IMR-90 (cell line): ENCODE data around the gene HOXA2. TPM values are rescaled to one million over a fixed set of nuclear protein-coding genes. Genes with fewer than 3 reads are reported as not detected.
A peak's percentile ranks its signal among the peaks of the same experiment; 100 is the strongest.

Experiments used
- ATAC-seq: fragments of 200-7000 bp; cut with Tn5 transposase; 2 replicates; pipeline ENCODE4 v1.9.1; 2020; ENCODE audit warnings: low read depth, mild to moderate bottlenecking, moderate library complexity
- BruUV-seq: library from RNA; stranded (reverse); fragments of 400-500 nt; replicated peaks from 2 replicates; lab custom pipeline; 2021; lab: Mats Ljungman, UMichigan
- CTCF ChIA-PET: fragments of 300-600 bp; formaldehyde crosslinking; extraction: SDS; loops from one replicate; lab custom pipeline; 2021; ENCODE audit warnings: antibody characterized with exemption; lab: Yijun Ruan, JAX
- POLR2A ChIA-PET: fragments of 300-600 bp; sonication (Branson Sonifier 250); formaldehyde crosslinking; loops from one replicate; lab custom pipeline; 2022; ENCODE audit warnings: antibody characterized with exemption; ENCODE audit not compliant: unreplicated experiment; lab: Charles Lee
- DNase-seq: peaks from one replicate; pipeline ENCODE4 v3.0.0; 2013
- H2AFZ ChIP-seq: replicated peaks from 2 replicates; pipeline ENCODE3; 2013; ENCODE audit warnings: low read length, mild to moderate bottlenecking; ENCODE audit not compliant: poor library complexity
- H2AK5ac ChIP-seq: 2 replicates; pipeline ENCODE4 v1.6.1; 2013; ENCODE audit warnings: low read depth, low read length, inconsistent platforms
- H2AK9ac ChIP-seq: replicated peaks from 2 replicates; pipeline ENCODE3; 2013; ENCODE audit warnings: mild to moderate bottlenecking, low read depth, low read length, moderate library complexity; ENCODE audit not compliant: poor library complexity
- H2BK120ac ChIP-seq: 2 replicates; pipeline ENCODE4 v1.6.1; 2013; ENCODE audit warnings: low read depth, low read length, inconsistent platforms
- H2BK15ac ChIP-seq: 3 replicates; pipeline ENCODE4 v1.6.1; 2013; ENCODE audit warnings: low read depth, low read length, inconsistent platforms
- H2BK20ac ChIP-seq: 2 replicates; pipeline ENCODE4 v1.6.1; 2013; ENCODE audit warnings: low read depth, mild to moderate bottlenecking, inconsistent platforms, low read length, moderate library complexity
- H2BK5ac ChIP-seq: 2 replicates; pipeline ENCODE4 v1.6.1; 2013; ENCODE audit warnings: mild to moderate bottlenecking, low read depth, low read length, inconsistent platforms; ENCODE audit not compliant: poor library complexity, severe bottlenecking
- H3K14ac ChIP-seq: replicated peaks from 2 replicates; pipeline ENCODE4 v1.6.1; 2013; ENCODE audit warnings: low read depth, low read length, inconsistent platforms
- H3K18ac ChIP-seq: 2 replicates; pipeline ENCODE4 v1.6.1; 2013; ENCODE audit warnings: low read depth, low read length, control low read depth
- H3K23ac ChIP-seq: 2 replicates; pipeline ENCODE4 v1.6.1; 2013; ENCODE audit warnings: low read depth, low read length, inconsistent platforms
- H3K27ac ChIP-seq: 2 replicates; pipeline ENCODE4 v1.5.1; 2013; ENCODE audit warnings: mild to moderate bottlenecking, control low read depth, low read length; ENCODE audit not compliant: insufficient read depth
- H3K27me3 ChIP-seq: 2 replicates; pipeline ENCODE4 v1.6.1; 2013; ENCODE audit warnings: low read length; ENCODE audit not compliant: control insufficient read depth, insufficient read depth
- H3K36me3 ChIP-seq: 2 replicates; pipeline ENCODE4 v1.6.1; 2013; ENCODE audit warnings: low read length, mixed read lengths; ENCODE audit not compliant: control insufficient read depth, insufficient read depth
- H3K4ac ChIP-seq: 2 replicates; pipeline ENCODE4 v1.6.1; 2013; ENCODE audit warnings: low read depth, low read length, inconsistent platforms
- H3K4me1 ChIP-seq: 2 replicates; pipeline ENCODE4 v1.6.1; 2013; ENCODE audit warnings: low read length, mixed read lengths; ENCODE audit not compliant: control insufficient read depth, insufficient read depth
- H3K4me2 ChIP-seq: 2 replicates; pipeline ENCODE4 v1.6.1; 2013; ENCODE audit warnings: low read depth, mild to moderate bottlenecking, control low read depth, low read length, moderate library complexity
- H3K4me3 ChIP-seq: 2 replicates; pipeline ENCODE4 v1.5.1; 2013; ENCODE audit warnings: low read depth, mild to moderate bottlenecking, control low read depth, low read length, moderate library complexity; ENCODE audit not compliant: insufficient read depth
- H3K56ac ChIP-seq: 2 replicates; pipeline ENCODE4 v1.6.1; 2013; ENCODE audit warnings: low read length, inconsistent platforms; ENCODE audit not compliant: insufficient read depth; ENCODE audit errors: extremely low read depth
- H3K79me1 ChIP-seq, 2 experiments: 2 replicates each; pipeline ENCODE4 v1.6.1; 2013; ENCODE audit warnings: low read length in 2 of 2, inconsistent platforms in 1 of 2, low read depth in 1 of 2
- H3K9ac ChIP-seq: 2 replicates; pipeline ENCODE4 v1.6.1; 2013; ENCODE audit warnings: low read depth, low read length, control low read depth
- H3K9me1 ChIP-seq: 2 replicates; pipeline ENCODE4 v1.6.1; 2013; ENCODE audit warnings: low read length, inconsistent platforms; ENCODE audit not compliant: insufficient read depth
- H3K9me3 ChIP-seq: 2 replicates; pipeline ENCODE4 v1.6.1; 2013; ENCODE audit warnings: low read length; ENCODE audit not compliant: control insufficient read depth, insufficient read depth
- H4K20me1 ChIP-seq: 2 replicates; pipeline ENCODE4 v1.6.1; 2013; ENCODE audit warnings: low read length, inconsistent platforms; ENCODE audit not compliant: insufficient read depth
- H4K5ac ChIP-seq: 2 replicates; pipeline ENCODE4 v1.6.1; 2013; ENCODE audit warnings: mild to moderate bottlenecking, low read depth, low read length, control low read depth
- H4K8ac ChIP-seq, 2 experiments: 2 replicates each; pipeline ENCODE4 v1.6.1; 2013; ENCODE audit warnings: low read depth in 2 of 2, low read length in 2 of 2, control low read depth in 1 of 2, inconsistent platforms in 1 of 2
- H4K91ac ChIP-seq: 2 replicates; pipeline ENCODE4 v1.6.1; 2013; ENCODE audit warnings: low read depth, low read length, inconsistent platforms; ENCODE audit not compliant: insufficient read depth
- BHLHE40 ChIP-seq: fragments of 150-350 bp; IDR thresholded peaks from 2 replicates; pipeline ENCODE4 v1.6.1; 2016; ENCODE audit warnings: mild to moderate bottlenecking, low read depth, low read length
- CHD1 ChIP-seq: IDR thresholded peaks from 2 replicates; pipeline ENCODE4 v1.6.1; 2012; ENCODE audit warnings: low read depth, low read length, improper control_type of control experiment
- CTCF ChIP-seq: conservative IDR thresholded peaks from 2 replicates; pipeline ENCODE4 v1.5.1; 2012; ENCODE audit warnings: mild to moderate bottlenecking, low read depth, low read length, improper control_type of control experiment
- ELK1 ChIP-seq: fragments of 150-350 bp; IDR thresholded peaks from 2 replicates; pipeline ENCODE4 v1.6.1; 2016; ENCODE audit warnings: low read depth, mild to moderate bottlenecking, low read length, moderate library complexity, borderline replicate concordance
- FOS ChIP-seq: fragments of 150-350 bp; IDR thresholded peaks from 2 replicates; pipeline ENCODE4 v1.6.1; 2016; ENCODE audit warnings: low read depth, low read length
- MAFK ChIP-seq: IDR thresholded peaks from 2 replicates; pipeline ENCODE4 v1.6.1; 2012; ENCODE audit warnings: low read depth, low read length, improper control_type of control experiment
- MAZ ChIP-seq: IDR thresholded peaks from 2 replicates; pipeline ENCODE4 v1.6.1; 2012; ENCODE audit warnings: low read depth, mild to moderate bottlenecking, low read length, improper control_type of control experiment, moderate library complexity, borderline replicate concordance
- MXI1 ChIP-seq: IDR thresholded peaks from 2 replicates; pipeline ENCODE4 v1.6.1; 2012; ENCODE audit warnings: low read depth, mild to moderate bottlenecking, low read length, moderate library complexity, borderline replicate concordance
- RAD21 ChIP-seq: IDR thresholded peaks from 2 replicates; pipeline ENCODE4 v1.6.1; 2012; ENCODE audit warnings: low read length, improper control_type of control experiment
- RCOR1 ChIP-seq: IDR thresholded peaks from 2 replicates; pipeline ENCODE4 v1.6.1; 2012; ENCODE audit warnings: mild to moderate bottlenecking, low read length, improper control_type of control experiment; ENCODE audit not compliant: insufficient replicate concordance
- RFX5 ChIP-seq: IDR thresholded peaks from 2 replicates; pipeline ENCODE4 v1.8.0; 2012; ENCODE audit warnings: low read depth, mild to moderate bottlenecking, low read length, moderate library complexity
- SMC3 ChIP-seq: fragments of 150-350 bp; IDR thresholded peaks from 2 replicates; pipeline ENCODE4 v1.6.1; 2016; ENCODE audit warnings: low read depth, mild to moderate bottlenecking, antibody characterized with exemption, low read length, moderate library complexity
- USF2 ChIP-seq: fragments of 150-350 bp; IDR thresholded peaks from 2 replicates; pipeline ENCODE4 v1.6.1; 2017; ENCODE audit warnings: mild to moderate bottlenecking, antibody characterized with exemption, low read length, low read depth
- WGBS, 2 experiments: methylation state at CpG; one replicate each; pipeline versions ENCODE4 v1.1.5 to v1.1.7; 2013; ENCODE audit warnings: missing lambda C conversion rate in 2 of 2; ENCODE audit not compliant: insufficient read length in 1 of 2; ENCODE audit errors: extremely low coverage in 2 of 2; 5-methylcytosine and 5-hydroxymethylcytosine counted together
- dilution Hi-C: fragments of 300-500 bp; cut with HindIII; formaldehyde crosslinking; loops from one replicate; pipeline ENCODE4 v1.14.3; 2018; ENCODE audit warnings: low sequenced_read_pairs; ENCODE audit not compliant: unreplicated experiment
- in situ Hi-C: fragments of 300-500 bp; cut with MboI; formaldehyde crosslinking; loops from 3 replicates; pipeline ENCODE4 v1.14.3; 2019; ENCODE audit warnings: low sequenced_read_pairs, inconsistent platforms, mixed read lengths
- intact Hi-C: fragments of 100-400 bp; cut with micrococcal nuclease; formaldehyde crosslinking; loops from 2 replicates; pipeline ENCODE4 v1.10.0; 2022
- polyA plus RNA-seq, 3 experiments: library from polyadenylated mRNA; depleted of rRNA; stranded (reverse); fragments of >200 nt; gene quantifications; 2 replicates each; pipeline ENCODE4 v1.2.3, GENCODE V29; 2012; ENCODE audit warnings: low replicate concordance in 1 of 3
- total RNA-seq: library from RNA; depleted of rRNA; stranded (reverse); fragments of >200 nt; gene quantifications from 2 replicates; pipeline ENCODE4 v1.2.3, GENCODE V29; 2012

HOXA2 gene
- total and polyA plus RNA-seq, 2 of the 4 experiments (the other 2 are of a cell fraction), result 1.6 to 3.9 TPM

- Histone ChIP-seq H3K36me3 (peaks cover 5% of the 10 kb centered on the region), H2BK15ac (0 out of 3 replicates have a peak overlapping the region, but pooled peaks have one; percentile 18), H3K9me1 (no peaks in the 10 kb centered on the region), H2BK5ac (peak overlapping the region; percentile 9), H3K18ac (peak overlapping the region; percentile 33; the same call in 1 of the 2 replicates), H3K27me3 (0 out of 2 replicates have a peak, but pooled peaks cover 2% of the 10 kb centered on the region), H2AK9ac (peak overlapping the region; percentile 70), H3K9ac (peak overlapping the region; percentile 61), H3K23ac (peak overlapping the region; percentile 54), H4K8ac (peak overlapping the region; percentile 56 to 62; a peak in 3 of 4 replicates), H2BK20ac (peak overlapping the region; percentile 61; the same call in 1 of the 2 replicates), H3K4me1 (no peaks in the 10 kb centered on the region), H3K79me1 (peaks cover 10 to 16% of the 10 kb centered on the region in 2 experiments; a peak in 3 of 4 replicates), H3K9me3 (no peaks in the 10 kb centered on the region), H3K56ac (no peak overlapping the region), H2AK5ac (peak overlapping the region; percentile 66; the same call in 1 of the 2 replicates), H4K91ac (peak overlapping the region; percentile 14; the same call in 1 of the 2 replicates), H3K4ac (peak overlapping the region; percentile 74), H4K20me1 (peaks cover 13% of the 10 kb centered on the region), H2AFZ (peak overlapping the region; percentile 95), H3K27ac (peak overlapping the region; percentile 37), H2BK120ac (peak overlapping the region; percentile 80), H4K5ac (0 out of 2 replicates have a peak overlapping the region, but pooled peaks have one; percentile 26), H3K14ac (peak overlapping the region; percentile 25; the same call in 1 of the 2 replicates), H3K4me2 (peak overlapping the region; percentile 91), H3K4me3 (peak overlapping the region; percentile 92)
- no TSS peak for BruUV-seq
- in situ Hi-C loops, result no loop called here
- intact Hi-C loops, result no loop called here
- POLR2A ChIA-PET, result no interaction called here
- WGBS, 2 experiments, result 22% methylated on average over 16 of the region's 33 CpGs; no CpG with 5 or more reads in 1 of the 2 experiments
- ATAC-seq (no peak), DNase-seq (peak; percentile 16)
- CTCF ChIA-PET, result no interaction called here
- dilution Hi-C loops, result no loop called here
- no peak for TF ChIP-seq MXI1
- no peak for TF ChIP-seq RAD21
- TF ChIP-seq ELK1, result no peak
- no peak for TF ChIP-seq FOS
- TF ChIP-seq RFX5, result no peak
- no peak for TF ChIP-seq SMC3
- no peak for TF ChIP-seq USF2
- TF ChIP-seq MAFK, result no peak
- no peak for TF ChIP-seq MAZ
- no peak for TF ChIP-seq BHLHE40
- no peak for TF ChIP-seq RCOR1
- no peak for TF ChIP-seq CHD1
- TF ChIP-seq CTCF, result no peak
Measured at GRCh38 chr7:27095050-27095896, 7.2 kb downstream of the HOXA2 start.
